Esophagus (tissue), 2 donors: Measurements from ENCODE around the gene GHR. TPM values are rescaled to one million over a fixed set of nuclear protein-coding genes. Genes with fewer than 3 reads are reported as not detected.

Source experiments
- H3K27ac ChIP-seq, 2 donors: one replicate each; pipeline ENCODE4 v1.5.1; 2013; ENCODE audit warnings: low read depth in 2 of 2, mild to moderate bottlenecking in 2 of 2, inconsistent platforms in 1 of 2, low read length in 1 of 2, moderate library complexity in 1 of 2
- H3K27me3 ChIP-seq, 2 donors: one replicate each; pipeline ENCODE4 v1.6.1; 2013; ENCODE audit warnings: low read length in 2 of 2, control low read depth in 1 of 2, mild to moderate bottlenecking in 1 of 2; ENCODE audit not compliant: insufficient read depth in 2 of 2, control insufficient read depth in 1 of 2
- H3K36me3 ChIP-seq, 2 donors: one replicate each; pipeline ENCODE4 v1.6.1; 2013; ENCODE audit warnings: low read length in 1 of 2; ENCODE audit not compliant: control insufficient read depth in 2 of 2, insufficient read depth in 2 of 2
- H3K4me1 ChIP-seq, 2 donors: one replicate each; pipeline ENCODE4 v1.6.1; 2013; ENCODE audit warnings: low read length in 1 of 2; ENCODE audit not compliant: control insufficient read depth in 2 of 2, insufficient read depth in 2 of 2
- H3K4me3 ChIP-seq, 2 donors: one replicate each; pipeline ENCODE4 v1.5.1; 2013; ENCODE audit warnings: low read length in 2 of 2, mild to moderate bottlenecking in 2 of 2, low read depth in 1 of 2, moderate library complexity in 1 of 2
- H3K9me3 ChIP-seq, 2 donors: one replicate each; pipeline ENCODE4 v1.6.1; 2013; ENCODE audit warnings: mild to moderate bottlenecking in 2 of 2, low read depth in 1 of 2, low read length in 1 of 2, moderate library complexity in 1 of 2; ENCODE audit not compliant: control insufficient read depth in 2 of 2, insufficient read depth in 1 of 2
- WGBS, 2 donors: extraction: QIAGEN DNeasy Blood & Tissue Kit; methylation state at CpG; one replicate each; pipeline ENCODE4 v1.1.7; 2013; 5-methylcytosine and 5-hydroxymethylcytosine counted together
- polyA plus RNA-seq, 2 donors: library from polyadenylated mRNA; stranded (reverse); fragments of 200-250 nt; gene quantifications; one replicate each; pipeline ENCODE4 v1.2.3, GENCODE V29; 2013
- donor health status: healthy with polysubstance abuse.
- donor health status: Bipolar disorder and iron deficiency.

Gene GHR
- polyA plus RNA-seq, 2 donors: 1.2 to 1.6 TPM

GRCh38 chr5:42620579-42621216 is 197.5 kb downstream of the GHR start:
- Histone ChIP-seq H3K4me1 (peaks cover 0 to 5% of the 10 kb centered on the region in 2 donors), H3K36me3 (no peaks in the 10 kb centered on the region), H3K27me3 (no peaks in the 10 kb centered on the region), H3K27ac (no peak overlapping the region), H3K9me3 (no peaks in the 10 kb centered on the region), H3K4me3 (no peak overlapping the region)
- WGBS, 2 donors: 45 to 53% methylated on average over 4 of the region's 4 CpGs

- Histone ChIP-seq H3K4me1 (peaks cover 0 to 5% of the 10 kb centered on the region in 2 donors), H3K4me3 (no peak overlapping the region), H3K9me3 (no peaks in the 10 kb centered on the region), H3K27me3 (no peaks in the 10 kb centered on the region), H3K36me3 (no peaks in the 10 kb centered on the region), H3K27ac (no peak overlapping the region)
- 60 to 69% methylated on average over 3 of the region's 3 CpGs for WGBS, 2 donors
These were observed 198.0 kb downstream of the GHR start for GRCh38 chr5:42621242-42621641.

- H3K36me3 ChIP-seq: no peaks in the 10 kb centered on the region
- 10 to 26% methylated on average over 1 of the region's 1 CpG for WGBS, 2 donors
- H3K27ac ChIP-seq: no peak overlapping the region
These were observed 198.4 kb downstream of the GHR start for GRCh38 chr5:42621662-42622061.

GRCh38 chr5:42624912-42625311 is 201.7 kb downstream of the GHR start:
- WGBS, 2 donors: 89 to 97% methylated on average over 2 of the region's 2 CpGs
- peaks cover 0 to 4% of the 10 kb centered on the region in 2 donors for H3K4me1 ChIP-seq
- H3K9me3 ChIP-seq: no peaks in the 10 kb centered on the region
- no peaks in the 10 kb centered on the region for H3K27me3 ChIP-seq
- H3K27ac ChIP-seq: no peak overlapping the region
- no peak overlapping the region for H3K4me3 ChIP-seq
- no peaks in the 10 kb centered on the region for H3K36me3 ChIP-seq

More at GRCh38 chr5:42621662-42622061, 198.4 kb downstream of the GHR start:
- Histone ChIP-seq H3K4me3 (no peak overlapping the region), H3K4me1 (peaks cover 0 to 5% of the 10 kb centered on the region in 2 donors), H3K9me3 (no peaks in the 10 kb centered on the region), H3K27me3 (no peaks in the 10 kb centered on the region)

- no peaks in the 10 kb centered on the region for H3K27me3 ChIP-seq
- 75 to 79% methylated on average over 4 of the region's 4 CpGs for WGBS, 2 donors
- H3K9me3 ChIP-seq: no peaks in the 10 kb centered on the region
- no peaks in the 10 kb centered on the region for H3K4me1 ChIP-seq
- H3K4me3 ChIP-seq: no peak overlapping the region
- no peak overlapping the region for H3K27ac ChIP-seq
- no peaks in the 10 kb centered on the region for H3K36me3 ChIP-seq
These were observed 203.2 kb downstream of the GHR start for GRCh38 chr5:42626462-42626861.

- 38% methylated on average over 1 of the region's 1 CpG; no CpG with 5 or more reads in 1 of the 2 donors for WGBS, 2 donors
- H3K4me3 ChIP-seq: no peak overlapping the region
- no peaks in the 10 kb centered on the region for H3K9me3 ChIP-seq
These were observed 205.6 kb downstream of the GHR start for GRCh38 chr5:42628821-42629220.

GRCh38 chr5:42629284-42629683 is 206.0 kb downstream of the GHR start:
- Histone ChIP-seq H3K9me3 (no peaks in the 10 kb centered on the region), H3K27ac (no peak overlapping the region), H3K4me1 (no peaks in the 10 kb centered on the region), H3K27me3 (no peaks in the 10 kb centered on the region), H3K4me3 (no peak overlapping the region), H3K36me3 (no peaks in the 10 kb centered on the region)
- 94% methylated on average over 2 of the region's 2 CpGs; no CpG with 5 or more reads in 1 of the 2 donors for WGBS, 2 donors

More at GRCh38 chr5:42628821-42629220, 205.6 kb downstream of the GHR start:
- no peak overlapping the region for H3K27ac ChIP-seq
- H3K27me3 ChIP-seq: no peaks in the 10 kb centered on the region
- no peaks in the 10 kb centered on the region for H3K36me3 ChIP-seq
- no peaks in the 10 kb centered on the region for H3K4me1 ChIP-seq

GRCh38 chr5:42631241-42631640 is 208.0 kb downstream of the GHR start:
- H3K27ac ChIP-seq: no peak overlapping the region
- WGBS, 2 donors: 60 to 72% methylated on average over 5 of the region's 5 CpGs
- H3K9me3 ChIP-seq: no peaks in the 10 kb centered on the region
- no peak overlapping the region for H3K4me3 ChIP-seq
- H3K4me1 ChIP-seq: no peaks in the 10 kb centered on the region
- H3K27me3 ChIP-seq: no peaks in the 10 kb centered on the region
- no peaks in the 10 kb centered on the region for H3K36me3 ChIP-seq

- Histone ChIP-seq H3K9me3 (no peaks in the 10 kb centered on the region), H3K27me3 (no peaks in the 10 kb centered on the region), H3K4me3 (no peak overlapping the region), H3K36me3 (no peaks in the 10 kb centered on the region), H3K27ac (no peak overlapping the region), H3K4me1 (no peaks in the 10 kb centered on the region)
- WGBS, 2 donors: 26% methylated on average over 1 of the region's 1 CpG
These were observed 209.2 kb downstream of the GHR start for GRCh38 chr5:42632354-42632900.

GRCh38 chr5:42634575-42634974 is 211.3 kb downstream of the GHR start:
- Histone ChIP-seq H3K36me3 (no peaks in the 10 kb centered on the region), H3K4me1 (no peaks in the 10 kb centered on the region), H3K9me3 (no peaks in the 10 kb centered on the region), H3K4me3 (no peak overlapping the region), H3K27me3 (no peaks in the 10 kb centered on the region), H3K27ac (no peak overlapping the region)
- 91 to 95% methylated on average over 4 of the region's 4 CpGs for WGBS, 2 donors
